Astrocyte of the cerebellum (primary cell): ENCODE measurements around the gene SNIP1.
"Not testable (repeated sequence)": the region's sequence is repeated elsewhere in the genome, so short reads cannot be mapped to it uniquely, and the experiment has no call there.

ENCODE experiments used
- DNase-seq: peaks from one replicate; pipeline ENCODE4 v3.0.0-alpha.2; 2011; ENCODE audit warnings: low read depth
- H3K4me3 ChIP-seq: 2 replicates; pipeline ENCODE4 v1.5.1; 2011; ENCODE audit warnings: mild to moderate bottlenecking, low read depth, low read length, moderate library complexity
- in situ Hi-C: cut with HindIII; loops from 2 replicates; pipeline ENCODE4 v1.10.0; 2017; ENCODE audit warnings: low sequenced_read_pairs
- TF ChIP-seq, protein P1 (sequence below): IDR thresholded peaks from 2 replicates; pipeline ENCODE4 v1.5.1; 2012; ENCODE audit warnings: low read length, low read depth, moderate library complexity, mild to moderate bottlenecking; ENCODE audit errors: missing control alignments

SNIP1 gene

DNA sequence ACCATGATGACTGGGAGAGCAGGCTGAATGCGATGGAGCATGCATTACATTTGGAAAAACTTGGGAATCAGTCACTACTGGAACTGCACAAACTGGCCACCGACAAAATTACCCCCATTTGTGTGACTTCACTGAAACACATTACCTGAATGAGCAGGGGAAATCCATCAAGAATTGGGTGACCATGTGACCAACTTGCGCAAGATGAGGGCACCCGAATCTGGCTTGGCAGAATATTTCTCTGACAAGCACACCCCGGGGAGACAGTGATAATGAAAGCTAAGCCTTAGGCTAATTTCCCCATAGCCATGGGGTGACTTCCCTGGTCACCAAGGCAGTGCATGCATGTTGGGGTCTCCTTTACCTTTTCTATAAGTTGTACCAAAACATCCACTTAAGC lies 9.1 kb downstream of the SNIP1 start:
- TF ChIP-seq, protein P1, sequence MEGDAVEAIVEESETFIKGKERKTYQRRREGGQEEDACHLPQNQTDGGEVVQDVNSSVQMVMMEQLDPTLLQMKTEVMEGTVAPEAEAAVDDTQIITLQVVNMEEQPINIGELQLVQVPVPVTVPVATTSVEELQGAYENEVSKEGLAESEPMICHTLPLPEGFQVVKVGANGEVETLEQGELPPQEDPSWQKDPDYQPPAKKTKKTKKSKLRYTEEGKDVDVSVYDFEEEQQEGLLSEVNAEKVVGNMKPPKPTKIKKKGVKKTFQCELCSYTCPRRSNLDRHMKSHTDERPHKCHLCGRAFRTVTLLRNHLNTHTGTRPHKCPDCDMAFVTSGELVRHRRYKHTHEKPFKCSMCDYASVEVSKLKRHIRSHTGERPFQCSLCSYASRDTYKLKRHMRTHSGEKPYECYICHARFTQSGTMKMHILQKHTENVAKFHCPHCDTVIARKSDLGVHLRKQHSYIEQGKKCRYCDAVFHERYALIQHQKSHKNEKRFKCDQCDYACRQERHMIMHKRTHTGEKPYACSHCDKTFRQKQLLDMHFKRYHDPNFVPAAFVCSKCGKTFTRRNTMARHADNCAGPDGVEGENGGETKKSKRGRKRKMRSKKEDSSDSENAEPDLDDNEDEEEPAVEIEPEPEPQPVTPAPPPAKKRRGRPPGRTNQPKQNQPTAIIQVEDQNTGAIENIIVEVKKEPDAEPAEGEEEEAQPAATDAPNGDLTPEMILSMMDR: no peak
- in situ Hi-C loops: no loop called here
- H3K4me3 ChIP-seq: no peak overlapping the region
- no peak for DNase-seq

DNA sequence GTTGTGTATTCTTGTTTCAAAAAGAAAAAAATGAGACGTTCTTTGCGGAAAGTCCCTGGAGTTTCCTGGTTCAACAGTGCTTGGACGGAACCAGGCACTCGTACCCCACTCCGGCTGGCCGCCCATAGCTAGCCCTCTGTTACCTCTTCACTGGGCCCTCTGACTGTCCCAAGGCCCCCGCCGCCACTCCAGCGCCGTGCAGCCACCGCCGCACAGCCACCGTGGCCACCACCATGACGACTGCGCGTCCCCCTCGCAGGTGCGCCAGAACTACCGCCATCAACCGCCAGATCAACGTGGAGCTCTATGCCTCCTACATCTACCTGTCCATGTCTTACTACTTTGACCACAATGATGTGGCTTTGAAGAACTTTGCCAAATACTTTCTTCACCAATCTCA lies 9.6 kb downstream of the SNIP1 start:
- no peak overlapping the region for H3K4me3 ChIP-seq
- no peak for DNase-seq
- TF ChIP-seq, protein P1: no peak
- in situ Hi-C loops: no loop called here

DNA sequence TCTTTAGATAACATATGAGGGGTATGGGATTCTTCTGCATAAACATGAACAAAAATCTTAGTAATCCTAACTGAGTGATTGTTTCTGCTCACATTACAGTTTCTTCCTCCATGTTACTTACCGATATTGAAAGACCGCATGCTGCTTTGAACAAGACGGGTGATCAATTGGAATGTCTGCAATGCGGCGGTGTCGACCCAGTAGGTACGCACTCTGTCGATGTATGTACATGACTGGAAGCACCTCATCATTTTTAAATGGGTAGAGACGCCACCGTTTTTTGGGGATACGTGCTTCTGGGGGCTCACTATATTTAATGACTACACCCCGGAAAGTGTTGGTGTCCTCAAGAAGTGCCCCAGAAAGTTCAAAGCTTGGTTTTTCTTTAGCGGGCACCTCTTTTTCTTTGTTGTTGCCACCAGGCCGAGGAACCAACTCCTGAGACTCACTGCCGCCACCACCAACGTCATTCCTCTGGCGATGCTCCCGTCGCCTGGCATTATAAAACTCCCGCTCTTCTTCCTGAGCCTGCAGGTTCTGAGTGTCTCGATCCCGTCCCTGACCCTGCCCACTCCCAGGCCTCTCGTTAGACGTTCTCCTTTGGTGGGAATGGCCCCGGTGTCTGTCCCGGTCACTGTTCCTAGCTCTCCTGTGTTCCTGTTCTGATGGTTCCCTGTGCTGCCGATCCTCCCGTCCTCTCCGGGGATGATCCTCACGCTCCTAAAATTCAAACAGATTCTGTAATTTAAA lies 13.9 kb downstream of the SNIP1 start:
- TF ChIP-seq, protein P1: no peak
- no peak overlapping the region for H3K4me3 ChIP-seq
- no peak for DNase-seq
- in situ Hi-C loops: no loop called here

DNA sequence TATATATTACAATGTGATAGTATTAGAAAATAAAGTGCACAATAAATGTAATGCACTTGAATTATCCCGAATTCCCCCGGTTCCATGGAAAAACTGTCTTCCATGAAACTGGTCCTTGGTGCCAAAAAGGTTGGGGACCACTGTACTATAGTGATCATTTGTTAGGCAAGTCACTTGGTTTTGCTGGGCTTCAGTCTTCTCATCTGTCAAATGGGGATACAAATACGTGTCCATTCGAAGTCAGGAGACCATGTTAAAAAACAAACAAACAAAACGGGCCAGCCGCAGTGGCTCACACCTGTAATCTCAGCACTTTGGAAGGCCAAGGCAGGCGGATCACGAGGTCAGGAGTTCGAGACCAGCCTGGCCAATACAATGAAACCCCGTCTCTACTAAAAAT lies 14.9 kb downstream of the SNIP1 start:
- in situ Hi-C loops, DNase-seq, H3K4me3 ChIP-seq: not testable (repeated sequence)

DNA sequence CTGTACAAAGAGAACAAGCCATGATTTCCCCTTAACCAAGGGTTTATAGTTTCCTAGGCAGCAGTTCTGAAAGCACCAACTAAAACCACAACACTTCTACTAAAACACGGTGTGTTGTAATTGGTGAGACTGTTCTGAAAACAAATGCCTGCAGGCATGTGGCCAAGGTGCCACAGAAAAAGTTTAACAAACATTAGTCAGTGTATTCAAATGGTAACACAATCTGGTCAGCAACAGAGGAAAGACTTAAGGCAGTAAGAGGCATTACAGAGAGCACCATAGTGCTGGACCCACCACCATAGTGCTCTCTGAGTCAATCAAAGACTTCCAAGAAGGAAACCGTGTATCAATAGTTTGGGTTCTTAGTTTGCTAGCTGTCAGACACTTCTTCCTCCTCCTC lies 16.7 kb downstream of the SNIP1 start:
- H3K4me3 ChIP-seq: no peak overlapping the region
- peak; percentile 16 for DNase-seq
- TF ChIP-seq, protein P1: no peak
- in situ Hi-C loops: no loop called here

DNA sequence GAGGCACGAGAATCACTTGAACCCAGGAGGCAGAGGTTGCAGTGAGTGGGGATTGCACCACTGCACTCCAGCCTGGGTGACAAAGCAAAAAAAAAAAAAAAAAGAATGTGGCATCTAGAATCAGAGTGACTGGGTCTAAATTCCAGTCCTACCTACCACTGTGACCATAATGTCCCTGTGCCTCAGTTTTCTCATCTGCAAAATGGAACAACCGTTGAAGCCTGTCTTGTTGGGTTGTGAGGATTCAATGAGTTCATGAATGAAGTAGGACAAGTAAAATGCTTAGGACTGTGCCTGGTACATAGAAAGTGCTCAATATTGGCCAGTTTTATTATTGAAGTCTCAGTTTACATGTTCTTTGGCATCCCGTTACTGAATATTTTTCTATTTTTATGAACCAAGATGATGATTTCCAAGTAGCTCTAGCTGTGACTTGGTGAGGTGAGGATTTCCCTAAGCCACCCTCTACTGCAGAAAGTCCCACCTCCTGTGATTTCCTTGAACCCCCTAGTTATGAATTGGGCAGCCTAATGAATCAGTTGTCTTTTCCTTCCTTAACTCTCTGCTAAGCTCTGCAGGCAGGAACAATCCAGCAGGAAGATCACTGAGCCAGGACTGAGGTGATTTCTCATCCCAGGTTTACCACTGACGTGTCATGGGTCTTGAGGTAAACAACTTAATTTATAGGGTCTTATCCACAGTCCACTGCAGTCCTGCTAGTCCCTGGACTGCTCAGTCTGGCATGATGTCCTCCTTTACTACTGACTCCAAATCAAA lies 20.6 kb downstream of the SNIP1 start:
- in situ Hi-C loops: no loop called here
- H3K4me3 ChIP-seq: no peak overlapping the region
- no peak for DNase-seq
- TF ChIP-seq, protein P1: no peak

DNA sequence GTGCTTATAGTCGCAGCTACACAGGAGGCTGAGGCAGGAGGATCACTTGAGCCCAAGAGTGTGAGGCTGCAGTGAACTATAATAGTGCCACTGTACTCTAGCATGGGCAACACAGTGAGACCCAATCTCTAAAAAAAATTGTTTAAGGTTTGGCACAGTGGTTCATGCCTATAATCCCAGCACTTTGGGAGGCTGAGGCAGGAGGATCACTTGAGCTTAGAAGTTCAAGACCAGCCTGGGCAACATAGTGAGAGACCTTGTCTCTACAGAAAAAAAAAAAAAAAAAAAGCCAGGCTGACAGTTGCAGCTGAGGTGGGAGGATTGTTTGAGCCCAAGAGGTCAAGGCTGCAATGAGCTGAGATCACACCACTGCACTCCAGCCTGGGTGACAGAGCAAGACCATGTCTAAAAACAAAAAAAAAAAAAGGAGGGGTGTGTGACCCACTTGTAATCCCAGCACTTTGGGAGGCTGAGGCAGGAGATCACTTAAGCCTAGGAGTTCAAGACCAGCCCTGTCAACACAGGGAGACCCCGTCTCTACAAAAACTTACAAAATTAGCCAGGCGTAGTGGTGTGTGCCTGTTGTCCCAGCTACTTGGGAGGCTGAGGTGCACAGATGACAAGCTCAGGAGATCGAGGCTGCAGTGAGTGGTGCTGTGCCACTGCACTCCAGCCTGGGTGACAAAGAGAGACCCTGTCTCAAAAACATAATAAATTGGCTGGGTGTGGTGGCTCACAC lies 21.5 kb downstream of the SNIP1 start:
- DNase-seq, in situ Hi-C loops, H3K4me3 ChIP-seq: not testable (repeated sequence)

DNA sequence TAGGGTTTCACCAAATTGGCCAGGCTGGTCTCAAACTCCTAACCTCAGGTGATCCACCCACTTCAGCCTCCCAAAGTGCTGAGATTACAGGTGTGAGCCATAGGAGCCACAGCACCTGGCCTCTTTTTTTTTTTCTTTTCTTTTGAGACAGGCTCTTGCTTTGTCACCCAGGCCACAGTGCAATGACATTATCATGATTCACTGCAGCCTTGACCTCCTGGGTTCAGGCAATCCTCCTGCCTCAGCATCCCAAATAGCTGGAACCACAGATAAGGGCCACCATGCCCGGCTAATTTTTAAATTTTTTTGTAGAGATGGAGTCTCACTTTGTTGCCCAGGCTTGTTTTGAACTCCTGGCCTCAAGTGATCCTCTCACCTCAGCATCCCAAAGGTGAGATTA lies 24.2 kb downstream of the SNIP1 start:
- in situ Hi-C loops, H3K4me3 ChIP-seq, DNase-seq: not testable (repeated sequence)
